HG03175 (cell line): ENCODE data around the gene SLC6A19.

Experiments
- ATAC-seq: cut with Tn5 transposase; IDR thresholded peaks from one replicate; pipeline ENCODE4 v1.9.1; 2021; ENCODE audit warnings: mild to moderate bottlenecking, moderate library complexity; ENCODE audit not compliant: unreplicated experiment

SLC6A19 gene

GRCh38 chr5:1241509-1242080 lies 40.2 kb downstream of the SLC6A19 start:
- ATAC-seq = no peak

GRCh38 chr5:1242733-1243486 lies 41.5 kb downstream of the SLC6A19 start:
- ATAC-seq = no peak

DNA sequence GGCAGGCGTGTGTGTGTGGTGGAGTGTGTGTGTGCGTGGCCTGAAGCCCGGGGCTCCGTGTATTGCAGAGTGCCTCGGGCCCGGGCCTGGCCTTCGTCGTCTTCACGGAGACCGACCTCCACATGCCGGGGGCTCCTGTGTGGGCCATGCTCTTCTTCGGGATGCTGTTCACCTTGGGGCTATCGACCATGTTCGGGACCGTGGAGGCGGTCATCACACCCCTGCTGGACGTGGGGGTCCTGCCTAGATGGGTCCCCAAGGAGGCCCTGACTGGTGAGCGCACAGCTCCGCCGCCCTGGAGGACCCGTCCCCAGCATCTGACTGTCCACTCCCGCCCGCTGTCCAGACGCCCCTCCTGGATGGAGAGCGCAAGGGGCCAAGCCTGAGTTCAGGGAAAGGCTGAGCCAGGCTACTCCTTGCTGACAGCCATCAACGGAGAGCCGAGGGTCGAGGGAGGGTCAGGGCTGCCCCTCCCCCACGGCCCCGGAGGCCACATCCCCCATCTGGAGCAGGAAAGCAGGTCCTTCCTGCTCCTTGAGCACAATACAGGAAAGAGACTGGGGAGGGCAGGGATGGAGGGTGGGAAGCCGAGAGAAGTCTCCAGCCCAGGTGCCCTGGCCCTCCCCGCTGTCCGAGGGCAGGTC lies 42.2 kb downstream of the SLC6A19 start:
- no peak for ATAC-seq

GRCh38 chr5:1244255-1244654 lies 42.9 kb downstream of the SLC6A19 start:
- no peak for ATAC-seq

DNA sequence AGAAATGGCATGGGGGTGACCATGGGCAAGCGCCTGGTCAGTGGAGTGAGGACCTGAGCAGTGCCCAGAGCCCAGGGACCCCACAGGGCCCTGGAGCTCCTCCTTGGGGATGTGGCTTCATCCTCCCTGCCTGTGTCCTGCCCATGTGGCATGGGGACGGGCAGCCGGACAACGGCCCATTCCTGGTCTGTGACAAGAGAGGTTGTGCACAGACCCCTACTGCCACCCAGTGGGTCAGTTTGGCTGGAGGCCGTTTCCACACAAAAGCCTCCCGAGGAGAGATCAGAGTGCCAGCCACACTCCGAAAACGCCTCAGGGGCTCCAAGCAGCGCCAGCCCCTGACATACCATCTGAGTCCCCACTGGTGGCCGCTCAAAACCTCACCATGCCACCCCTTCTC lies 43.6 kb downstream of the SLC6A19 start:
- ATAC-seq = no peak

DNA sequence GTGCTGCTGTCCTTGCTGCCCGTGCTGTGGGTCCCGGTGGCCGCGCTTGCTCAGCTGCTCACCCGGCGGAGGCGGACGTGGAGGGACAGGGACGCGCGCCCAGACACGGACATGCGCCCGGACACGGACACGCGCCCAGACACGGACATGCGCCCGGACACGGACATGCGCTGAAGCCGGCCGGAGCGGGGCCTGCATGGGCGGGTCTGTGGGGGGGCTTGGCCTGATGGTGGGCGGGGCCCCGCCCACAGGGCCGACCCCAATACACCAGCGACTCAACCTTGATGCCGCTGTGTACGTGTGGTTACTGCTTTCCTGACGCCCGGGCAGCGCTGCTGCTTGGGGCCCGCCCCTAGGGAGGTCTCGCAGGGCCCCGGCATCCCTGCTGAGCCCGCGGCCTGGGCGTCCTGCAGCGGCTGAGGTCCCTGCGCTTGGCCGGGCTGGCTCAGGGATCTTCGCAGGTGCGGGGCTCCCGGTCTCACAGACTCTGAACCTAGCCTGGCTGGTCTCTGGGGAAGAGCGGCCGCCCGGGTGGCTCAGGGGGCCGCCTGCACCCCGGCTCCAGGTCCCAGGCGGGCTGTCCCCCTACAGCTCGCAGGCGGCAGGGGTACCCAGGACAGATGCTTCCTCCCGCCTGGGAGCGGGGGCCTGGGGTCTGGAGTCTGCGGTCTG lies 44.6 kb downstream of the SLC6A19 start:
- ATAC-seq = no peak

DNA sequence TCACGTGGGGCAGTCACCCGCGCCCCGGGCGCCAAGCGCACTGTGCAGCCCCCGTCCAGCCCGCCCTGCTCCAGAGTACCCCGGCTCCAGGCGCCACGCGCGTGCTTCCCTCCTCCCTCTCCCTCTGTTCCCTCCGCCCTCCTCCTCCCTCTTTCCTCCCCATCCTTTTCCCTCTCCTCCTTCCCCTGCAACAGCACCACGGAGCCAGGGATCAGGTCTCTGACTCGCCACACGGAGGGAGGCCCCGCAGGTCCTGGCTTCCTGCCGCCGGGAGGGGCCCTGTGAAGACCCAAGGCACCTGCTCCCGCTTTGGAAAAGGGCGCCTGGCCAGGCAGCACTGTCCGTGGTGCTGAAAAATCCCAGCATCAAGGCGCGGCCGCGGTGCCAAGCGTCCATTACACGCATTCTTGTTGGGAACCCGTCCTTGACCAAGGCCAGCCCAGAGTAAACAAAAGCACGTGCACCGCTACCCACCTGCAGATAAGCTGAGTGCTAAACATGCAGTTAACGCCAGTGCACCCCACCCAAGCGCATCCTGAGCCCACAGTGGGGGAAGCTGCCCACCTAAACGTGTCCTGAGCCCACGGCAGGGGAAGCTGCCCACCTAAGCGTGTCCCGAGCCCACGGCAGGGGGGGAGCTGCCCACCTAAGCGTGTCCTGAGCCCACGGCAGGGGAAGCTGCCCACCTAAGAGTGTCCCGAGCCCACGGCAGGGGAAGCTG lies 45.5 kb downstream of the SLC6A19 start:
- ATAC-seq = no peak

DNA sequence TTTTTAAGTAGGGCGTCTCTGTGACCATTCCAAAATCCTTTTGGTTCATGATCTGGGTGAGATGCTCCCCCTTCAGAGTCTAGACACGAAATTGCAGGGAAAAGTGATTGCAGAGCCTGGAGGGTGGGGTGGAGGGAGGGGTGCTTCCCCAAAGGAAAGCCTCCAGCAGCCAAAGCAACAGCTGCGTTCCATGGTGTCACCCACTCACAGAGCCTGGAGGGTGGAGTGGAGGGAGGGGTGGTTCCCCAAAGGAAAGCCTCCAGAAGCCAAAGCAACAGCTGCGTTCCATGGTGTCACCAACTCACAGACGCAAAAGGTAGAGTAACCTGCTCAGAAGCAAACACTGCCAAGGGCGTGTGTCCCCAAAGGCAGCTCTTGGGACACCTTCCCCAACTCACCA lies 46.4 kb downstream of the SLC6A19 start:
- ATAC-seq = no peak

DNA sequence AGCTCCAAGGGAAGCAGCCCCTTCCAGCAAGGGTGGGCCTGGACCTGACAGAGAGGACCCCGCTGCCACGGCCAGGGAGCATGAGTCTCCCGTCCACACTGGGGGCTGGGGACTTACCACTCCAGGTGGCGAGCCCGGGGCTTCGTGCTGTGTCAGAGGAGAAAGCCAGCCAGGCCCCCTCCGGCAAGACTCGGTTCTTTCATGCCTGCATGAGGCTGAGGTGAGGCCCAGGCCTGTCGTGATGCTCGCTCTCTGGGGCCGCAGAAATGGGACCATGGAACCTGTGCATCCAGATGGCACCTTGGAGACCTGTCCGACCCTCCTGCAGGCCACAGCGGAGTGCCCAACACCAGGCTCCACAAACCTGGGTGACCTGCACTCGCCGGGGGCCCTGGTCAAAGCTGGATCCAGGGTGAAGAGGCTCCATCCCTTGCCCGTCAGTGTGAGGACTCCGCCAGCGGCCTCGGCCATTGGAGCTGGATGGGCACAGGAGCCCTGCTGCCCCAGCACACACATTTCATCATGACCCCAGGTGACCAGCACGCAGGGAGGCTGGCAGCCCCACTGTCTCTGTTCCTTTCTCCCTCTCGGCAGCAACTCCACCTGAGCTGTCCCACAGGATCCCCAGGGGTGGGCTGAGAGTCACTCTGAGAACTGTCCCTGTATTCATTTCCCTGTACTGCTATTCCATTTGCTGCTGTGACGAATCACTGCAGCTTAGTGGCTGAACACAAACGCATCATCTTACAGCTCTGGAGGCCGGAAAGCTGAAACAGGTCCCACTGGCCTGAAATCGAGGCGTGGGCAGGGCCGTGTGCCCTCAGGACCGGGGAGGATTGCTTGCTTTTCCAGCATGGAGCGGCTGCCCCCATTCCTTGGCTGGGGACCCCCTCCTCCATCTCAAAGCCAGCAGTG lies 48.2 kb downstream of the SLC6A19 start:
- ATAC-seq = no peak

DNA sequence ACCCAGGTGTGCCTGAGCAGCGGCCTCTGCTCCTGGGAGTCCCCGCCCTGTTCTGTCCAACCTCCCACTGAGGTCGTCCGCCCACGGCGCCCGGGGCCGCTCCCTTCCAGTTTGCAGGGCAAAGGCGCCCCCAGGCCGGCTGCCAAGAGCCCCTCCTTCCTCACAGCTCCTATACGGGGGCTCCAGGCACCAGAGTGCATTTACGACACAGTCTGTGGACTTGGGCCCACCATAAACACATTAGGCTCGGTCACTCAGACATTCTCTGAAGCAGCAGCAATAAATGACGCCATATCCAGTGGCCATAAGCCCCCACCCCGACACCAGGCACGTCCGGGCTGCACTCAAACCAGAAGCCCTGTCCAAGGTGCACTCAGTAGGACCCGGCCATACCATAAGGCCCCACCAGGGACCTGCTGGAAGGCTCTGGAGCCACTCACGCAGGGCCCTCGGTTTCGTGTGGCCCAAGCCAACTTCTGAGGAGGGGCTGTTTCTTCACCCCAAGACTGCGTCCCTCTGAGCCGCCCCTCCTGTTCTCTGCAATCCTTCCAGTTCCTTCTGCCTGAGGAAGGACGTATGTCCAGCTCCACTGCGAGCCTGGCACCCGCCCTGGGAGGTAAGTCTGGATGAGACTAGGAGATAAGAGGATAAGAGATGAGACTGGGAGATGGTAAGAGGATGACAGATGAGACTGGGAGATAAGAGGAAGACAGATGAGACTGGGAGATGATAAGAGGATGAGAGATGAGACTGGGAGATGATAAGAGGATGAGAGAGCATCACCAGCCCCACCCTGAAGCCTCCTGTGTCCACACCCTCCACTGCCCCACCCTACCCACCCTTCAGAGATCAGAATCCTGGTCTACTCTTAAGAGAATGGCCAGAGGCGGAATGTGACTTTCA lies 50.5 kb downstream of the SLC6A19 start:
- ATAC-seq = no peak

- no peak for ATAC-seq
These were observed 51.3 kb downstream of the SLC6A19 start for GRCh38 chr5:1252681-1253080.

GRCh38 chr5:1253456-1254105 lies 52.2 kb downstream of the SLC6A19 start:
- ATAC-seq = no peak

DNA sequence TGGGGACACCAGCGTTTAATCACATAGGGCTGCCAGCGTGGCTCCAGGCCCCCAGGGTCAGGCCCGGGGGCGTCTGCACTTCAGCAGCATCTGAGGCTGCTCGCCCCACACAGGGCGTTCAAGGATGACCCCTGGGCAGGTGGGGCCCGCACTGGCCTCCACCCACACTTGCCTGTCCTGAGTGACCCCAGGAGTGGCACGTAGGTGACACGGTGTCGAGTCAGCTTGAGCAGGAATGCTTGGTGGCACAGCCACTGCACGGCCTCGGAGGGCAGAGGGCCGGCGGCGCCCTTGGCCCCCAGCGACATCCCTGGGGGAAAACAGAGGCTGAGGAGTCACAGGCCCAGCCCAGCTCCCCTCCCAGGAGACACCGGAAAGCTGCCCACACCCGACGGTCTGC lies 52.8 kb downstream of the SLC6A19 start:
- ATAC-seq = no peak

- ATAC-seq = no peak
These were observed 53.7 kb downstream of the SLC6A19 start for GRCh38 chr5:1255081-1255561.

DNA sequence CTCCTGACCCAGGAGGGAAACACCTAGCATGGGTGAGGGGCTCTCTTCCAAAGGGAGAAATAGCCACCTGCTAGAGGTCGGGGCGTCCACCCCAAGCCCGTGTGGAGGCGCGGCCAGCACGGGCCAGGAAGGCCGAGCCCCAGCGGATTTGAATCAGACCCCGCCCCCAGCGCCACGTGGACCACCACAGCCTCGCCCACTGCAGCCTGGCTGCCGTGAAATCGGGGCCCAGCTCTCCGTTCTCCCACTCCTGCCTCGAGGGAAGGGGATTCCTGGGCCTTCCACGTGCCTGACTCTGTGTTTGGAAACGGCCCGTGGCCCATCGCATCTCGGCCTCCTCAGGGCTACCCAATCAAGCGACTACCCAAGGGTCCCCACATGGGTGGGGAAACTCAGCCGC lies 55.4 kb downstream of the SLC6A19 start:
- no peak for ATAC-seq

DNA sequence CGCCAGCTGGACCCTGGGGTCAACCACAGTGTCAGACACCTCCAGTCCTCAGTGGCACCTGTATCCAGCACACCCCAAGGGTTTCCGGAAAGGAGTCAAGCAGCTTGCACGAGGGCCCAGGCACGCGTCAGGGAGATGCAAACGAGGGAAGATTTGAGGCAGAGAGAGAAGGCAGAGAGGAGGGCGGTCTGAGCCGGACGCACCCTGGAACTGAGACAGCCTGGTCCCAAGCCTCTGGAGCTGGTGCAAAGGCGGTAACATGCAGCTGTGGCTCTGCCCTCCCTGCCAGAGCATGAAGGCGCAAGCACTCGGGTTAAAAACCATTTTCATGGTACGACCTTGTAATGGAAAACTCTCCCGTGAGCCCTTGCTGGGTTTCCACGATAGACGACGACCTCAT lies 56.0 kb downstream of the SLC6A19 start:
- ATAC-seq = no peak

DNA sequence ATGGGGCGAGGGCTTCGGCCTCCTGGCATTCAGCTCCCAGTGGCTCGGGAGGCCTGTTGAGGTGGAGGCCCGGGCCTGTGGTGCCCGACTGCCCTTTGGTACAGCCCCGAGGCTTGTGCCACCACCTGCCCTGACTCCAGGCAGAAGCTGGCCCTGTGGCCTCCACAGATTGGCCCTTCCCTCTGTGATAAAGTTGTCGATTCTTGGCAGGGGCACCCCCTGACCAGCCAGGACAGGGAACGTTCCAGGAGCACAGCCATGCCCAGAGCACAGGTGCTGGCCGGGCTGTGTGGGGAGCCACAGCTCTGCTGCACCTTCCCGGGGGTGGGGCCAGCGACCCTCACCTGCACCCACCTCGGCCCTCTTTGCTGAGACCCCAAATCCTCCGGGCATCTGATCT lies 56.4 kb downstream of the SLC6A19 start:
- ATAC-seq = no peak

GRCh38 chr5:1259806-1260480 lies 58.5 kb downstream of the SLC6A19 start:
- ATAC-seq = no peak
